Stimulated activated CD8-positive, alpha-beta memory T cell treated with anti-CD3 and anti-CD28 coated beads, Interleukin-7, amount 100 ng/mL, for 4 hours (primary cell): ENCODE measurements around the gene ELAVL1.
"Not testable (repeated sequence)": the region's sequence is repeated elsewhere in the genome, so short reads cannot be mapped to it uniquely, and the experiment has no call there.

Source experiments
- DNase-seq, 2 donors: peaks; one replicate each; pipeline ENCODE4 v3.0.0-alpha.2; 2020; ENCODE audit warnings: low read depth in 2 of 2

Gene ELAVL1

GRCh38 chr19:7941895-7942596 is 63.4 kb downstream of the ELAVL1 start:
- DNase-seq: no peak

- no peak for DNase-seq
These were observed 64.6 kb downstream of the ELAVL1 start for GRCh38 chr19:7940841-7941240.

- DNase-seq: no peak
These were observed 70.7 kb downstream of the ELAVL1 start for GRCh38 chr19:7934766-7935165.

GRCh38 chr19:7933828-7934725 is 71.4 kb downstream of the ELAVL1 start:
- DNase-seq: no peak

GRCh38 chr19:7933411-7933810 is 72.0 kb downstream of the ELAVL1 start:
- no peak for DNase-seq

- DNase-seq: no peak
These were observed 72.5 kb downstream of the ELAVL1 start for GRCh38 chr19:7932930-7933300.

GRCh38 chr19:7932276-7932929 is 73.0 kb downstream of the ELAVL1 start:
- DNase-seq: no peak

GRCh38 chr19:7931221-7932061 is 74.0 kb downstream of the ELAVL1 start:
- no peak for DNase-seq

- DNase-seq: no peak
These were observed 74.7 kb downstream of the ELAVL1 start for GRCh38 chr19:7930765-7931164.

- not testable (repeated sequence) for DNase-seq
These were observed 75.4 kb downstream of the ELAVL1 start for GRCh38 chr19:7930030-7930429.

- DNase-seq: peak; percentile 35 to 48
These were observed 76.4 kb downstream of the ELAVL1 start for GRCh38 chr19:7928741-7929701.

GRCh38 chr19:7928334-7928706 is 77.1 kb downstream of the ELAVL1 start:
- DNase-seq: no peak

- no peak for DNase-seq
These were observed 77.7 kb downstream of the ELAVL1 start for GRCh38 chr19:7927605-7928333.

- DNase-seq: no peak
These were observed 78.5 kb downstream of the ELAVL1 start for GRCh38 chr19:7926727-7927604.

GRCh38 chr19:7926021-7926726 is 79.3 kb downstream of the ELAVL1 start, which contains the start of gene CTXN1:
Gene CTXN1, minus strand, starts transcription at chr19:7926135. Its CDS starts 597 bp downstream, at chr19:7925538.
- DNase-seq: peak in 1 of 2 donors; percentile 69

- peak; percentile 48 to 71 for DNase-seq
These were observed 80.1 kb downstream of the ELAVL1 start for GRCh38 chr19:7925171-7925851.

- DNase-seq: no peak
These were observed 80.7 kb downstream of the ELAVL1 start for GRCh38 chr19:7924651-7925170.
